GM06990 (cell line): ENCODE measurements around the gene ZNF260.

Experiments
- DNase-seq: peaks from one replicate; pipeline ENCODE4 v3.0.0-alpha.2; 2011; ENCODE audit not compliant: insufficient read length; ENCODE audit errors: extremely low read depth
- H3K27me3 ChIP-seq: replicated peaks from 2 replicates; pipeline ENCODE4 v1.6.0; 2011; ENCODE audit warnings: low read length; ENCODE audit not compliant: control insufficient read depth, insufficient read depth
- H3K36me3 ChIP-seq: 2 replicates; pipeline ENCODE4 v1.5.1; 2011; ENCODE audit warnings: low read length; ENCODE audit not compliant: control insufficient read depth, insufficient read depth
- H3K4me3 ChIP-seq: replicated peaks from 2 replicates; pipeline ENCODE4 v1.5.1; 2011; ENCODE audit warnings: low read depth, mild to moderate bottlenecking, control low read depth, low read length
- CTCF ChIP-seq: IDR thresholded peaks from 2 replicates; pipeline ENCODE4 v1.5.1; 2011; ENCODE audit warnings: low read length, control low read depth, mild to moderate bottlenecking, inconsistent platforms; ENCODE audit not compliant: insufficient read depth, poor library complexity, severe bottlenecking

ZNF260 gene

GRCh38 chr19:36488118-36488845 is 39.8 kb downstream of the ZNF260 start:
- Histone ChIP-seq H3K36me3 (no peaks in the 10 kb centered on the region), H3K27me3 (no peaks in the 10 kb centered on the region), H3K4me3 (peak overlapping the region; percentile 97)
- no peak for DNase-seq
- no peak for TF ChIP-seq CTCF

- H3K27me3 ChIP-seq = no peaks in the 10 kb centered on the region
- TF ChIP-seq CTCF = no peak
- no peaks in the 10 kb centered on the region for H3K36me3 ChIP-seq
- no peak for DNase-seq
- no peak overlapping the region for H3K4me3 ChIP-seq
Measured at GRCh38 chr19:36483653-36484052, 44.4 kb downstream of the ZNF260 start.

- Histone ChIP-seq H3K27me3 (no peaks in the 10 kb centered on the region), H3K36me3 (no peaks in the 10 kb centered on the region), H3K4me3 (no peak overlapping the region)
- TF ChIP-seq CTCF = no peak
- no peak for DNase-seq
Measured at GRCh38 chr19:36482876-36483275, 45.2 kb downstream of the ZNF260 start.
